Measurements from ENCODE around the gene SSH3.

GRCh38 chr11:67322049-67322448 is 18.7 kb downstream of the SSH3 start:
- TF ChIP-seq POLR2A (IDR thresholded peaks at IDR 0.05; ENCODE audit: borderline replicate concordance, extremely low read depth, insufficient read depth, insufficient read length) (no peak), CTCF (IDR thresholded peaks at IDR 0.05 in 2 of 3, conservative IDR thresholded peaks at IDR 0.05 in 1 of 3; ENCODE audit: borderline replicate concordance in 1 of 3, insufficient read depth in 1 of 3, low read depth in 2 of 3, low read length in 2 of 3) (no peak), YY1 (IDR thresholded peaks at IDR 0.05; ENCODE audit: extremely low read depth, insufficient replicate concordance, low read depth, low read length) (no peak), RAD21 (IDR thresholded peaks at IDR 0.05; ENCODE audit: low read depth) (no peak), SP1 (IDR thresholded peaks at IDR 0.05; ENCODE audit: low read depth) (no peak), EZH2phosphoT487 (IDR thresholded peaks at IDR 0.05; ENCODE audit: borderline replicate concordance) (no peak), ZNF274 (IDR thresholded peaks at IDR 0.05; ENCODE audit: low read depth, low read length) (no peak), ELF1 (IDR thresholded peaks at IDR 0.05; ENCODE audit: borderline replicate concordance, low read depth) (no peak), JUND (IDR thresholded peaks at IDR 0.05) (no peak), EZH2 (IDR thresholded peaks at IDR 0.05) (no peak), POLR2AphosphoS5 (IDR thresholded peaks at IDR 0.05; ENCODE audit: low read depth, low read length) (no peak), ATF3 (IDR thresholded peaks at IDR 0.05) (no peak), TCF7L2 (IDR thresholded peaks at IDR 0.05; ENCODE audit: borderline replicate concordance, extremely low read depth, insufficient read depth, insufficient read length) (no peak), REST (IDR thresholded peaks at IDR 0.05; ENCODE audit: low read depth) (no peak)

Data from HCT116 (cell line).